GM15510 (cell line): Measurements from ENCODE around the gene PSTK.

Experiments
- POLR2A ChIP-seq: IDR thresholded peaks from 3 replicates; pipeline ENCODE4 v1.6.1; 2011; ENCODE audit warnings: borderline replicate concordance; ENCODE audit not compliant: insufficient read length; ENCODE audit errors: extremely low read depth

Gene PSTK

GRCh38 chr10:122980209-122981065, at the start of gene PSTK:
Gene PSTK (plus strand): TSS chr10:122980401. CDS start chr10:122980480, 79 bp downstream.
- TF ChIP-seq POLR2A: peak; percentile 82

GRCh38 chr10:122931088-122931906, 48.9 kb upstream of the PSTK start:
- TF ChIP-seq POLR2A: no peak

GRCh38 chr10:122939133-122939855, 40.9 kb upstream of the PSTK start:
- no peak for TF ChIP-seq POLR2A

- no peak for TF ChIP-seq POLR2A
Measured at GRCh38 chr10:122939856-122940543, 40.2 kb upstream of the PSTK start.

GRCh38 chr10:122949296-122949695, 30.9 kb upstream of the PSTK start:
- no peak for TF ChIP-seq POLR2A

GRCh38 chr10:122953902-122954730, 26.1 kb upstream of the PSTK start, which contains the start of gene C10orf88:
Gene C10orf88 (minus strand): TSS chr10:122954227. CDS start chr10:122954178, 49 bp downstream.
- TF ChIP-seq POLR2A: peak; percentile 72

GRCh38 chr10:122954731-122955050, 25.5 kb upstream of the PSTK start:
- no peak for TF ChIP-seq POLR2A

- no peak for TF ChIP-seq POLR2A
Measured at GRCh38 chr10:122955892-122956291, 24.3 kb upstream of the PSTK start.

GRCh38 chr10:122957474-122957873, 22.7 kb upstream of the PSTK start:
- TF ChIP-seq POLR2A: no peak

GRCh38 chr10:122962405-122962804, 17.8 kb upstream of the PSTK start:
- no peak for TF ChIP-seq POLR2A

- TF ChIP-seq POLR2A: no peak
Measured at GRCh38 chr10:122966879-122967278, 13.3 kb upstream of the PSTK start.

GRCh38 chr10:122968698-122969097, 11.5 kb upstream of the PSTK start:
- no peak for TF ChIP-seq POLR2A

- TF ChIP-seq POLR2A: no peak
Measured at GRCh38 chr10:122974023-122974422, 6.2 kb upstream of the PSTK start.
